NCI-H1436 (cell line): ENCODE data around the gene LRRC8C.
A peak's percentile ranks its signal among the peaks of the same experiment; 100 is the strongest.
"Not testable (repeated sequence)": the region's sequence is repeated elsewhere in the genome, so short reads cannot be mapped to it uniquely, and the experiment has no call there.

Source experiments
- DNase-seq: peaks from one replicate; lab custom pipeline; 2025; lab: John Stamatoyannopoulos, UW

LRRC8C gene

DNA sequence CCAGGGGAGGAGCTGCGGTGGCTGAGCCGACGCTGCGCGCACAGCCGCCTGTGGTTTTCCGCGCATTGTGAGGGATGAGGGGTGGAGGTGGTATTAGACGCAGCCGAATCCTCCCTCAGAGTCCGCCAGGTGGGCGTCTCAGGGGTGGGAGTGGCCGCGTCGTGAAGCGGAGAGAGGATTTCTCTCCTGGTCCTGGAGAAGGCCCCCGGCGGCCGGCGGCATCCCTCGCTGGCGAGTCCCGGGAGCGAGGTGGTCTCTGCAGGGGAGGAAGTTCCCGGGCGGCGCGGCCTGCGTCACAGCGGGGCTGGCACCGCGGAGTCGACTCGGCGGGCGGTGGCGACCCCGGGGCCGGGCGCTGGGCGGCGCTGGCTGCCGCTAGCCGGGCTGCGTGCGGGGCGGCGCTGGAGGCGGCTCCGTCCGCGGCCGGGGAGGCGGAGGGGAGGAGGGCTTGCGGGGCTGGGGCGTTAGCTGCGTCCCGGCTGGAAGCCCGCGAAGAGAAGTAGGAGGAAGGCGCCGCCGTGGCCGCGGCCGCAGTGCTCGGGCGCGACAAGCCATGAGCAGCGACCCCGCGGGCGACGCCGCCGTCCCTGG lies at the start of gene LRRC8C:
Gene LRRC8C (plus strand): TSS at position 464 of the 591 bp plus-strand sequence. CDS start 53,354 bp downstream, outside the sequence.
- DNase-seq = peak; percentile 63

DNA sequence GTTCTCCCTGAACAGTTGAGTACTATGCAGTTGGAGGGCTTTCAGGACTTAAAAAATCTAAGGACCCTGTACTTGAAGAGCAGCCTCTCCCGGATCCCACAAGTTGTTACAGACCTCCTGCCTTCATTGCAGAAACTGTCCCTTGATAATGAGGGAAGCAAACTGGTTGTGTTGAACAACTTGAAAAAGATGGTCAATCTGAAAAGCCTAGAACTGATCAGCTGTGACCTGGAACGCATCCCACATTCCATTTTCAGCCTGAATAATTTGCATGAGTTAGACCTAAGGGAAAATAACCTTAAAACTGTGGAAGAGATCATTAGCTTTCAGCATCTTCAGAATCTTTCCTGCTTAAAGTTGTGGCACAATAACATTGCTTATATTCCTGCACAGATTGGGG lies 48.7 kb upstream of the LRRC8C start:
- no peak for DNase-seq

DNA sequence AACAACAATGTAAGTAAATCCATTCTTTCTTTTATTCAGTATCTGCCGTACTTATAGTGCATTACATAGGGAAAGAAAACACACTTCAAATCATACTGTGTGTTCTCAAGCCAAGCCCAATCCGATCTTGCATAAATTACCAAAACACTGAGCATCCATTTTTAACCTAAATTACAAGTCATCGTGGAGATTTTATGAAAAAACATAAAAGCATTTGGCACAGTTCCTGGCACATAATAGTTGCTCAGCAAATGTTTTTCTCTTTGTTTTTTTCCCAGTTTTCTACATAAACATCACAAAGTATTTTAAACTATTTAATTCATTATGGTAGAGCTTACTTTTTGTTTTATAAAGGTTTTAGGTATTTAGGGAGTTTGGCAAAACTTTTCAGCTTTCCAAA lies 48.1 kb upstream of the LRRC8C start:
- DNase-seq = no peak

DNA sequence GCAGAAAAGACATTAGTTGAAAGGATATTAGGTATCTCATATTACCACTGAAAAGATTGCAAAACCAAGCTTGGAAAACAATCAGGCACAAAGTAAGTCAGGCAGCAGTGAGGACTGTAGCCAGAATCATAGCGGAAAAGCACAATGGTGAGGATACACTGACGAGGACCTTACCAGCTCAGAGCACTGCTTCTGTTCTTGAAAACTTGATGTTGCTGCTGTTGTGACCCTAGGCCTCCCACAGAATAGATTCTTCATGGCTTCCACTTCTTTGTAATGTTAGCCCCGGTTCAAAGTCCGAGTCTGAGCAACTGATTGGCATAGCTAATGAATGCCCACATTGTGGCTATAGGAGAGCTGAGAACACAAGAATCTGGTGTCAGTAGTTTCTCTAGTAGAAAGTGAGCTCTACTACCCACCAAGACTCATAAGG lies 45.2 kb upstream of the LRRC8C start:
- no peak for DNase-seq

DNA sequence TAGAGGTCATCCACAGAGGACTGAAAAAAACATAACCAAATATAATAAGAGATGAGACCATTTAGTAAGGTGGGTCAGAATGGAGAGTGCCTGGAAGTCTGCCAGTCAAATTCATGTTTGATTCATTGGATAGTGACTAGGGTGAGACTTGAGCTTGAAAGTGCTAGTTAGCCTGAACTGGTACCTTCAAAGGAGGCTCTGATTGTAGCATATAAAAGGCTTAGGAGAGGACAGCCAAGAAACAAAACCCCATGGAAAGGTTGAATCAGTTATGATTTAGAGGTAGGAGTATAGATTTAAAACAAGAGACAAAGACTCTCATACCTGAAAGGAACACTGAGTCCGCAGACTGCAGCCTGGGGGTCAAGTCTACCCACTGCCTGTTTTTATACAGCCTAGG lies 44.4 kb upstream of the LRRC8C start:
- no peak for DNase-seq

DNA sequence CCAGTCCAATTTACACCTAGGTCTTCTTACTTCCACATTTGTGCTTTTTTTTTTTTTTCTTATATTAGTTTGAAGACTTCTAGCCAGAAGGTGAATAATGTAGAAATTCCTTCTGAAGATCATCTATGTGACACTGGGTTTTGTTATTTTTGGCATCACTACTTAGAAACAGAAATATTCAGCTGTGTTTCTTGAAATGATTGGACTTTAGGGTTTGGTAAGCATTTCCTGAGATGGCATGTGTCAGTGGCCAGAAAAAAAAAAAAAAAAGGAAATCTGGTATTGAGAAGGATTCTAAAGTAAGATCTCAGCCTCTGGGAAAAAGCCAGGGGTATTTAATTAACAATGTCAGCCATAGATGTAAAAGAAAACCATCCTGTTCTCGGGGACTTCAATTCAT lies 43.4 kb upstream of the LRRC8C start:
- DNase-seq = no peak

DNA sequence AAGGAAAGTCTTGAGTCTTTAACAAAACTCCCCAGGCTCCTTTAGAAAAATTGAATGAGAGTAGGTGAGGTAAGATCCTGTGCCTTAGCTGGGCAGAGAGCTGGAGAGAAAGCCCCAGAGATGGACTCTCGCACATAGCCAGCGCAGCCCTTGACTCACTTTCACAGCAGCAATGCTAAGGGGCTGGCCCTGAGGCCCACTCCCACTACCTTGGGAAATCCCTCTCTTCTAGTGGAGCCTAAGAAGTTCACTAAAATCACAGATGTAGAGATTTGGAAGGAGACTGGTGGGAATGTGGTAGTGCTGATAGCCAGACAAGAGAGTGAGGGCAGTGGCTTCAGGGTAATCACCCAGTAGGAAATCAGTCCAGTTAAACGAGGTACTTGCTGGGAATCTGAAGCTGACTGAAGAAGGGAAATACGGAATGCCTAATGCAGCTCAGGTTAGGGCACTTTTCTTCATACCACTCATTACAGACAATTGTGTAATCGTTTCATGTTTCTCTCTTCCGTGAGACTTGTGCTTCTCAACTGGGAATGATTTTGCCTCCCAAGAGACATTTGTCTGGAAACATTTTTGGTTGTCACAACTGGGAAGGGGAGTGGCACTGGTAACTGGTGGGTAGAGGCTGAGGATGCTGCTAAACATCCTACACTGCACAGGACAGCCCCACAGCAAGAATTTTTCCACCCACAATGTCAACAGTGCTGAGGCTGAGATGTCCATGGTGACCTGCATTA lies 42.4 kb upstream of the LRRC8C start:
- DNase-seq = no peak

DNA sequence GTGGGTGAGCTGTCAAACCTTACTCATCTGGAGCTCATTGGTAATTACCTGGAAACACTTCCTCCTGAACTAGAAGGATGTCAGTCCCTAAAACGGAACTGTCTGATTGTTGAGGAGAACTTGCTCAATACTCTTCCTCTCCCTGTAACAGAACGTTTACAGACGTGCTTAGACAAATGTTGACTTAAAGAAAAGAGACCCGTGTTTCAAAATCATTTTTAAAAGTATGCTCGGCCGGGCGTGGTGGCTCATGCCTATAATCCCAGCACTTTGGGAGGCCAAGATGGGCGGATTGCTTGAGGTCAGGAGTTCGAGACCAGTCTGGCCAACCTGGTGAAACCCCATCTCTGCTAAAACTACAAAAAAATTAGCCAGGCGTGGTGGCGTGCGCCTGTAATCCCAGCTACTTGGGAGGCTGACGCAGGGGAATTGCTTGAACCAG lies 40.0 kb upstream of the LRRC8C start:
- not testable (repeated sequence) for DNase-seq

DNA sequence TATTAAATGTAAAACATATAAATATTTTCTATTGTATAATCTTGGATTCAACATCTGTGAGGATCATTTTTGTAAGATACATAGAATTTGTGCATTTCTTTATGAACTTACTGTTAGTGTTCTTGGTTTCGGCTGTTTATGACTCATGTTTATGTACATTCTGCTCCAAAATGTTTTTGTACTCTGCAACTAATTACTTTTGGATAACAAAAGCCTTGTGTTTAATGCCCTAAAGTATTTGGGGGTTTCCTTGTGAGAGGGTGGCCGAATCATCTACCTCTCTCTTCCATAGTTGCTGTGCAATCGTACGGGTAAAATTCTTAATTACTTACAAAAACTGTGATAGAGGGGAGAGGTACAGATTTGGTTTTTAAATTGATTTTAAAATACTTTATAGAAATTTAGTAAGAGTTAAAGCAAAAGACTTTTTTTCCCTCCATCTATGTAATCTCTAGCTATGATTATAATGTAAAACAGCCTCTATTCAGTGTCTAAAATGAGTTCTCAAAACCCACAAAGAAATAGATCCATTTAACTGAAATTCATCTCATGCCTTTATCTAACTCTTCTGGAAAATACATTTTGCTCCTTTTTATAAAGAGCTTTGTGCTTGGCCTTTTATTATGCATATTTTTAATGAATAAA lies 38.7 kb upstream of the LRRC8C start:
- DNase-seq = no peak

DNA sequence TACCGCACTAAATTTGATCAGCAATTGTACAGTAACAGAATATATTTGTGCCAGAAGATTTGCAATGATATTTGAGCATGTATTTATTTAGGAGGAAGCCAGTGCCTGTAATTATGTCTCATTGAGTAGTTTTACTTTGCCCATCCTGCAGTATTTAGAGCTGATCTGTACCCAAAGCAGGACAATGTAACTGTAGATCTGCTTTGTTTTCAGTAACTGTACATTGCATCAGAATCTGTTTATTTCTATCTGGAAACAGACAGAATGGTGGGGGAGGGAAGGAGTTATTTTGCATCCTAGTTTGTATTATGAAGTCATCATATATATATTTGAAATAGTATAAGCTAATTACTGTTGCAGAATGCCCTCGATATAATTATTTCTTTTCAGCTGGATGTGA lies 36.2 kb upstream of the LRRC8C start:
- no peak for DNase-seq

DNA sequence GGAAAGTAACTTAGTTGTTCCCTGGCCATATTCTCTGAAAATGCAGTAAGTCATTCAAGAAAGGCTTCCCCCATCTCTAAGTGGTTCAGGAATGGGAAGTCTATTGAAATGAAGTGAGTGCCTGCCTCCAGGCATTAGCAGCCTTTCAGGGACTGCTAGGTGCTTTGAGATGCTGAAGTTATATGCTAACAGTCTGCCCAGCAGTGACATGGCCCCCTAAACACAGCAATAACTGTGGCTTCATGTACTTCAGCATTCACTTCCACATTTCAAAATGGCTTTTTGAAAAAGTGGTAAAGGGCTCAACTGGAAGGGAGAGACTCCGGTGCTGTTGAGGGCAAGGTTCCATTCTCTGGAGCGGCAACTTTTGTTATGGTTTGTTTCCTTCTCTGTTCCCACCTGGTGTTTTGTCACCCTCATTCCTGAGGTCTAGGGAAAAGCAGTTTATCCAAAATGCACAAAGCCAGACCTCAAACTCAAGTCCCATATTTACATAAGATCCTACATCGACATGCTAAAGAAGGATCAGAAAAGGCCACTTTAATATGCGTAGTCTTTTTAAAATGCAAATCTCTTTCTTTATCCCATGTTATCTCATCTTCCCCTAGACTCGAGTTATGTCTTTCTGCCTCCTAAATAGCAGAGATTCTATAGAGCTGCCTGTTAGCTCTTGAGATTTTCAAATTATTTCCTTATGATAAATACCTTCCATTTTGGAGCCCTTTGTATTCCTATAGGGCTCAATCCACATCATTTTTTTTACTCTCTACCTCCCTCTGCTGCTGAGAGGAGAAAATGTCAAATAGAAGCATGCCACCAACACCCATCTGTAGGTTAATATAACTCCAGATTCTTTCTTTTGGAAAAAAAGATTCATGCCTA lies 34.2 kb upstream of the LRRC8C start:
- peak; percentile 27 for DNase-seq

DNA sequence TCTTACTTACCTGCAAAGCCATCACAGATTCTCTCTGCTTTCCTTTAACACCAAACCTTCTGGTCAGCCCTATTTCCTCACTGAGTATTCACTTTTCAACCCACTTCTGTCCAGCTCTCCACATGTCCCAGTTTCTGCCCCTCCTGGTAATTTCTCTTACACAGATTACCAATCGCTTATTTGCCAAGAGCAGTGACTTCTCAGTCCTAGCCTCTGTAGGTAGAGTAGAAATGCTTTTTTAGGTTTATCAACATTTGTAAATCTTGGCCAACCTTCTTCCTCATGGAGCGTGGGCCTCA lies 33.6 kb upstream of the LRRC8C start:
- DNase-seq = no peak

DNA sequence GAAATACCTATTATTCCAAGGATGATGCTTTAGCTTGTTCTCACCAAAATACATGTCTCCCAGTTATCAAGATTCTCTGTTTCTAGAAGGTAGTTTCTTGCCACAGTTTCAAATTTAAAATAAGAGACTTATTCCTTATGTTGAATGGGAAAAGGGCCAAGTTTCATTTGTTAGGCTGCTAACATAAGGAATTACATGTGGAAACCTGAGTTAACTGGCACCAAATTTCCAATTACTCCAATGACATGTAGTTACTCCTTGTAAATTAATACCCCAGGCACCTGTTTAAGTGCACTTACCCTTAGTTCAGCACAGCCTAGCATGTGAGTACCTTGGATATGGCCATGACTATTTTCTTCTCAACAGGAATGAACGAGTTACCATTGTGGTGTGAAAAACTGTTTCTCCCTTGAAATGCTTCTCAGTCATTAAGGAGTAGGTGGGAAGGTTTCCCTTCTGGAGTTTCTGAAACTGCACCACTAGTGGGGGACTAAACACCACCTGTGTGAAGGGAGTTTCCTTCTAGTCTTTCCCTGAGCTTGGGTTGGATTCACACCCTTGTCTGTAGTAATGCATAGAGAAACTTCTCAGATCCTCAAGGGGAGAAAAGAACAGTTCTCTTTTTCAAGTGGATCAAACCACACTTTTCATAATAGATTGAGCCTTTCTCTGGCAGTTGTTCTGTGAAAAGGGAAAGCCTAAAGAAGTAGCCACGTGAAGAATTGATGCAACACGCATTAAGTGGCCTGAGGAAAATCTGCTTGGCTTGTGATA lies 32.3 kb upstream of the LRRC8C start:
- DNase-seq = no peak

DNA sequence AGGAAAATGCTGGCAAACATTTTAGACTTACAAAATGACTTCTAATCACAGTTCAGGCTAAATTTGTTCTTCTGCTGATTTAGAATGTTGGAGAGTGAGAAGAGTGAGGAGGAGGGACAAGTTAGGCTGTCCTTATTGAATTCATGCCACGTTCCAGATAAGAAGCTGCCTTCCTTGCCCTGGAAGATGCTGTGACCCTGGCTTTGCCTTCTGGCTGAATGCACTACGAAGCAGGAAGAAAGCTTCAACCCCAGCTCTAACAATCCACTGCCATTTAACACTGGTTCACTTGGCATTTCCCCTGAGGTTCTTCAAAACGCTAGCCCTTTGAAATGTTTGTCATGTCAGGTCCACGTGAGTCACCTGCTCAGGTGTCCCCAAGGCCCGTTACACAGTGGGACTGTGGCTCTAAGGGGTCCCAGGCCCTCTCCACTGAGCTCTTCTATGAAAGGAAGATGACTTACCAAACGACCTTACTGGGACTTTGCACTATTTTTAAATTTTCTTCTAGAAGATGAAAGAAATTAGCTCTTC lies 30.0 kb upstream of the LRRC8C start:
- no peak for DNase-seq

DNA sequence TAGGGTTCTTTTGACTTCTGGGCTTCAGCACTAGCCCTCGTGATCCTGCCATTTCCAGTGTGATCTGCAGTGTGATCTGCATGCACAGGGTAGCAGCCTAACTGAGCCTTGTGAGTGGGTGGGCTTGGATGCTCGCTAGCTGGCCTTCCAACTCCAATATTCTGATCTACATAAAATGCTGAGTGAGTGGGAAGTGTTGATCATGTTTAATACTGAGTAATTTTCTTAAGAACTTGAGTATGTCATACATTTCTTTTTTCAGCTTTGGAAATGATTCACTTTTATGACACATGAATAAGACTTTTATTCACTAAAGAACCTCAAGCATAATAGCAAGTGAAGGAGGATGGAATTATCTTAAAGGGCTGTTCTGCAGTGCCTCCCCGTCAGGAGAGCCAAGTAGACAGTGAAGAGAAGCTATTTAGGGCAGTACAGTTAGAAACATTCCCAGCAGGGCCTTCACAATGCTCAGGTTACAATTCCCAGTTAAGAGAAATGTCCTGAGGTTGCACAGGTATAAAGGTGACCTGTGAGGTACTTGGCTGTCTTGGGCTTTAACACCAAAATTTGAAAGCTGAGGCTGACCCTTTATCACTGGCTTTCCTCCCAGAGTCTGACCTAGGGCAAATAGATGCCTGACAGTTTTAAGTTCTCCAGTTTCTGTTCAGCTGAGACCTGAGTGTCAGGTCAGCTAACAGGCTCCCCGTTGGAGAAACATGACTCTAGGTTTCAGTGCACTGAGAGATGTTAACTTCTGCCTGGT lies 29.1 kb upstream of the LRRC8C start:
- no peak for DNase-seq

DNA sequence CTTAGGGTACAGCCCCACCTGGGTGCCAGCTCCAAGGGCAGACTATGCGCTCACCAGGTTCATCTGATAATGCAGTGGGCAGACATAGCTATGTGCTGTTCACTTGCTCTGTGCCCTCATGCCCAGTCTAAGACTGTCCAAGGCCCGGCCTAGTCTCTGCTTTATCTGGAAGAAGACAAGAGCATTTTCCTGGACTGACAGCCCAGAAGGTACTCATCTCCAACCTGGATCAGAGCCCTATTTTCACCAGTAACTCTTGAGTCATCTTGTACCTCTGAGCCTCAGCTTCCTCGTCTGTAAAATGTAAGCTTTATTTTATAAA lies 28.5 kb upstream of the LRRC8C start:
- DNase-seq = no peak

DNA sequence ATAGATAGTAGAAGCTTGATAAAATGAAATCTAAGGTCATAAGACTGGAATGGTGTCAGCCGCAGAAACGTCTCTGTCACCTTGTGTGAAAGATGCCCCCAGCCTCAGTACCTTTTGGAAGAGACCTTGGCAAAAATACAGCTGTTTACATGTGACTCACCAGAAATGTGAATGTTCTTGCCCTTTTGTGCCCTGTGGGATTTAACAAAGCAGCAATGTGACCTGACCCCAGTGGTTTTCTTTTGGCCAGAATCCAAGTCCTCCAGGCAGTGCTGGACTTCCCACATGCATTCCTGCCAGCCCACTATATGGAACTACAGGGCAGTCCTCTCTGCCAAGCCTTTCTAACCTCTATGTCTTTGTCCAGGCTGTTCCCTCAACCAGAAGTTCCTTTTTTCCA lies 27.2 kb upstream of the LRRC8C start:
- no peak for DNase-seq

DNA sequence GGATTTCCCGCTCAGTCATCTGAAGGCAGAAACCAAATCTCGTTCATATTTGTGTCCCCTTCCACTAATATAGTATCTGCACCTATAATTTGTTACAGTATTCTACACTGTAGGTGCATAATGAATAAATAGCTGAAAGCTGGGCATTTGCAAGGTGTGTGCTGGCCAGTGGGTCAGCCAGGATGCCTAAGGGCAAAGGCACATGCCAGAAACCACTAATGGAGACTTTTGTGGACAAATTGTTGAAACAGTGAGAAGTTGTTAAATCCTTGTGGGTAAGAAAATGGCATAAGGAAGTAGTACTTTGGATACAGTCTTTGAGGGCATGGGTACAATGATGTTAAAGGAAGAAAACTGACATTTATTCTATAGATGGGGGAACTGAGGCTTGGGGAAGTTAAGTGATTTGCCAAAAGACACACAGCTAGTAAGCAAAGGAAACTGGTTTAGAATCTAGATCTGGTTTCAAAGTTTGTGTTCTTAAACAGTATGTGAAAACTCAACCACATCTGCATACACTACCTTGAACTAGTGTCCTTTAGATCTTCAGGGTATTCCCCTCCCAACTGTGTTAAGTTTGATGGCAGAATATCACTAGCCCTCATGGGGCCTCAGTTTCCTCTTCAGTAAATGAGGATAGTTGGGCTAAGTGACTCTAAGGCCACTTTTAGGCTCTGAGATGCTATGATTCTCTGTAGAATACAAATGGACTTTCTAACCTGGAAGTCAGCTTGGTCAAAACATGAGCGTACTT lies 26.5 kb upstream of the LRRC8C start:
- no peak for DNase-seq

DNA sequence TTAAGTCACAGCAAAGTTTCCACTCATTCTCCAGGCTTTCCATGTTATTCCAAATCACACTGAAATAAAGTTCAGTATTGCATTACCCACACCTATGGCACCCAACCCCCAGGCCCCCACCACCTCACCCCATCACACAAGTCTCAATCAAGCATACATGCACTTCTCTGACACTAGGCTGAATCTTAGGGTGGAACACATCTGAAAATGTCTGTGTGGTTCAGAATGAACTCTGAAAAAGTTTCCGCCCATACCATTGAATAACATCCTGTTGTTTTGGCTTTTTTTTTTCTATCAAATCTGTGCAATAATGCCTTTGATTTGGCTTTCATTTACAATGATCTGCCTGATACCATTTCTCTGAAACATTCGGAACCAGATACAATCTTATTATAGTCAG lies 25.8 kb upstream of the LRRC8C start:
- no peak for DNase-seq
